Lower leg skin (tissue), 3 donors: ENCODE results near the gene AHCYL1.

ENCODE experiments used
- POLR2A ChIP-seq, 2 donors: fragments of 450-650 bp; IDR thresholded peaks; one replicate each; pipeline ENCODE4 v1.6.1; 2016 to 2017; ENCODE audit warnings: antibody characterized with exemption in 2 of 2, mild to moderate bottlenecking in 1 of 2, moderate library complexity in 1 of 2
- TF ChIP-seq, protein P1 (sequence below), 3 donors: fragments of 450-650 bp; IDR thresholded peaks; one replicate each; pipeline ENCODE4 v1.5.1; 2016; ENCODE audit warnings: antibody characterized with exemption in 3 of 3, mild to moderate bottlenecking in 3 of 3, moderate library complexity in 2 of 3

DNA sequence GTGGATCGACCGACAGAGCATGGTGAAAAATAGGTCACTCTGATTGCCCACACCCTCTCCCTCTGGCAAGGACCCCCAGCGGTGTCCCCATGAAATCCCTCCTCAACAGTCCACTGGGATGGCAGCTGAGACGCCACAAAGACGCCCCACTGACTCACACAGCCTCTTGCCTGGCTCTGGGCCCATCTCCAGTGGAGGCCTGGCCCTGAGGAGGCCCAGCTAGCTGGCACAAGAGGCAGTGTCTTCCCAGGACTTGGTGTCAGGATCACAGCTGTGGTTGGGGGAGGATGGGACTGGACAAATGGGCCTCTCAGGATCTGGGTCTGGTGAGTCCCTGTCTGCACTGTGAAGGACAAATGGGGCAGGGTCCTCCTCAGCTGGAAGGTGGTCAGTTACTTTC is 81.3 kb downstream of the AHCYL1 start:
- TF ChIP-seq, protein P1, sequence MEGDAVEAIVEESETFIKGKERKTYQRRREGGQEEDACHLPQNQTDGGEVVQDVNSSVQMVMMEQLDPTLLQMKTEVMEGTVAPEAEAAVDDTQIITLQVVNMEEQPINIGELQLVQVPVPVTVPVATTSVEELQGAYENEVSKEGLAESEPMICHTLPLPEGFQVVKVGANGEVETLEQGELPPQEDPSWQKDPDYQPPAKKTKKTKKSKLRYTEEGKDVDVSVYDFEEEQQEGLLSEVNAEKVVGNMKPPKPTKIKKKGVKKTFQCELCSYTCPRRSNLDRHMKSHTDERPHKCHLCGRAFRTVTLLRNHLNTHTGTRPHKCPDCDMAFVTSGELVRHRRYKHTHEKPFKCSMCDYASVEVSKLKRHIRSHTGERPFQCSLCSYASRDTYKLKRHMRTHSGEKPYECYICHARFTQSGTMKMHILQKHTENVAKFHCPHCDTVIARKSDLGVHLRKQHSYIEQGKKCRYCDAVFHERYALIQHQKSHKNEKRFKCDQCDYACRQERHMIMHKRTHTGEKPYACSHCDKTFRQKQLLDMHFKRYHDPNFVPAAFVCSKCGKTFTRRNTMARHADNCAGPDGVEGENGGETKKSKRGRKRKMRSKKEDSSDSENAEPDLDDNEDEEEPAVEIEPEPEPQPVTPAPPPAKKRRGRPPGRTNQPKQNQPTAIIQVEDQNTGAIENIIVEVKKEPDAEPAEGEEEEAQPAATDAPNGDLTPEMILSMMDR (IDR thresholded peaks at IDR 0.05): no peak
- TF ChIP-seq POLR2A (IDR thresholded peaks at IDR 0.05): no peak
